WTC11 (cell line): Measurements from ENCODE around the gene EPHA6.

Experiments used
- ATF2 ChIP-seq: sonication (generic); formaldehyde crosslinking; IDR thresholded peaks from 2 replicates; pipeline ENCODE4 v1.8.1; 2022; ENCODE audit warnings: low read depth, missing genetic modification reagents, borderline replicate concordance
- CBFB ChIP-seq: sonication (generic); formaldehyde crosslinking; IDR thresholded peaks from 2 replicates; pipeline ENCODE4 v1.8.1; 2022; ENCODE audit warnings: mild to moderate bottlenecking, low read depth, missing genetic modification reagents
- NR2C2 ChIP-seq: sonication (generic); formaldehyde crosslinking; IDR thresholded peaks from 2 replicates; pipeline ENCODE4 v1.8.0; 2022; ENCODE audit warnings: mild to moderate bottlenecking, missing genetic modification reagents
- USF2 ChIP-seq: sonication (generic); formaldehyde crosslinking; IDR thresholded peaks from 2 replicates; pipeline ENCODE4 v1.8.1; 2023; ENCODE audit warnings: mild to moderate bottlenecking, missing genetic modification reagents, moderate library complexity
- ZNF138 ChIP-seq: sonication (generic); formaldehyde crosslinking; conservative IDR thresholded peaks from 2 replicates; pipeline ENCODE4 v1.8.1; 2022; ENCODE audit warnings: mild to moderate bottlenecking, moderate library complexity, missing genetic modification reagents
- TF ChIP-seq, protein P1 (sequence below): sonication (generic); formaldehyde crosslinking; IDR thresholded peaks from 2 replicates; pipeline ENCODE4 v1.8.1; 2023; ENCODE audit warnings: mild to moderate bottlenecking, missing genetic modification reagents, moderate library complexity
- TF ChIP-seq, protein P2 (sequence below): fragments of 200-600 bp; IDR thresholded peaks from 2 replicates; pipeline ENCODE4 v1.8.0; 2022; ENCODE audit warnings: antibody characterized with exemption
- TF ChIP-seq, protein P3 (sequence below): sonication (generic); formaldehyde crosslinking; IDR thresholded peaks from 2 replicates; pipeline ENCODE4 v1.8.1; 2022; ENCODE audit warnings: missing genetic modification reagents, borderline replicate concordance
- TF ChIP-seq, protein P4 (sequence below): fragments of 250-450 bp; sonication (Bioruptor Pico); IDR thresholded peaks from 2 replicates; pipeline ENCODE4 v1.9.0; 2021; ENCODE audit warnings: moderate library complexity, mild to moderate bottlenecking, inconsistent platforms, borderline replicate concordance

DNA sequence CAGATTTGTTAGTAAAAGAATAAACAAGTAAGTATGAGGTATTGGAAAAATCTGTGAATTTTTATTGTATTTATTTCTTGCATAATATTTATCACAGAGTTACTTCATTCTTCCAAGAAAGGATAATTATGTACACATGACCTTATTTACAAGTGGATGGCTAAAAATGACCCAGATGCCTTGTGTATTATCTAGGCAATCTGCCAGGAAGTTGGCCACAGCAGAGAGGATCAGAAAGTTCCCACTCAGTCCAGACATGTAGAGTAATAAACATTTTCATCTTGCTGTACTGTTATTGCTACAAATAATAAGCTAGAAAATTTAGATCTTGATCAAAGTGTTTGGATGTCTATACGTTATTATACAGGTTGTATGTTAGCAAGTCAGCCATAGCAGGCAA is 317.1 kb downstream of the EPHA6 start:
- TF ChIP-seq NR2C2 (CRISPR knock-in tag) (no peak), USF2 (CRISPR knock-in tag) (no peak), ATF2 (CRISPR knock-in tag) (no peak), CBFB (CRISPR knock-in tag) (no peak), ZNF138 (CRISPR knock-in tag) (no peak)
- TF ChIP-seq, protein P1, sequence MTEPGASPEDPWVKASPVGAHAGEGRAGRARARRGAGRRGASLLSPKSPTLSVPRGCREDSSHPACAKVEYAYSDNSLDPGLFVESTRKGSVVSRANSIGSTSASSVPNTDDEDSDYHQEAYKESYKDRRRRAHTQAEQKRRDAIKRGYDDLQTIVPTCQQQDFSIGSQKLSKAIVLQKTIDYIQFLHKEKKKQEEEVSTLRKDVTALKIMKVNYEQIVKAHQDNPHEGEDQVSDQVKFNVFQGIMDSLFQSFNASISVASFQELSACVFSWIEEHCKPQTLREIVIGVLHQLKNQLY, result no peak
- TF ChIP-seq, protein P2, sequence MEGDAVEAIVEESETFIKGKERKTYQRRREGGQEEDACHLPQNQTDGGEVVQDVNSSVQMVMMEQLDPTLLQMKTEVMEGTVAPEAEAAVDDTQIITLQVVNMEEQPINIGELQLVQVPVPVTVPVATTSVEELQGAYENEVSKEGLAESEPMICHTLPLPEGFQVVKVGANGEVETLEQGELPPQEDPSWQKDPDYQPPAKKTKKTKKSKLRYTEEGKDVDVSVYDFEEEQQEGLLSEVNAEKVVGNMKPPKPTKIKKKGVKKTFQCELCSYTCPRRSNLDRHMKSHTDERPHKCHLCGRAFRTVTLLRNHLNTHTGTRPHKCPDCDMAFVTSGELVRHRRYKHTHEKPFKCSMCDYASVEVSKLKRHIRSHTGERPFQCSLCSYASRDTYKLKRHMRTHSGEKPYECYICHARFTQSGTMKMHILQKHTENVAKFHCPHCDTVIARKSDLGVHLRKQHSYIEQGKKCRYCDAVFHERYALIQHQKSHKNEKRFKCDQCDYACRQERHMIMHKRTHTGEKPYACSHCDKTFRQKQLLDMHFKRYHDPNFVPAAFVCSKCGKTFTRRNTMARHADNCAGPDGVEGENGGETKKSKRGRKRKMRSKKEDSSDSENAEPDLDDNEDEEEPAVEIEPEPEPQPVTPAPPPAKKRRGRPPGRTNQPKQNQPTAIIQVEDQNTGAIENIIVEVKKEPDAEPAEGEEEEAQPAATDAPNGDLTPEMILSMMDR, result no peak
- TF ChIP-seq, protein P3, sequence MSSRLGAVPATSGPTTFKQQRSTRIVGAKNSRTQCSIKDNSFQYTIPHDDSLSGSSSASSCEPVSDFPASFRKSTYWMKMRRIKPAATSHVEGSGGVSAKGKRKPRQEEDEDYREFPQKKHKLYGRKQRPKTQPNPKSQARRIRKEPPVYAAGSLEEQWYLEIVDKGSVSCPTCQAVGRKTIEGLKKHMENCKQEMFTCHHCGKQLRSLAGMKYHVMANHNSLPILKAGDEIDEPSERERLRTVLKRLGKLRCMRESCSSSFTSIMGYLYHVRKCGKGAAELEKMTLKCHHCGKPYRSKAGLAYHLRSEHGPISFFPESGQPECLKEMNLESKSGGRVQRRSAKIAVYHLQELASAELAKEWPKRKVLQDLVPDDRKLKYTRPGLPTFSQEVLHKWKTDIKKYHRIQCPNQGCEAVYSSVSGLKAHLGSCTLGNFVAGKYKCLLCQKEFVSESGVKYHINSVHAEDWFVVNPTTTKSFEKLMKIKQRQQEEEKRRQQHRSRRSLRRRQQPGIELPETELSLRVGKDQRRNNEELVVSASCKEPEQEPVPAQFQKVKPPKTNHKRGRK (CRISPR knock-in tag), result no peak
- TF ChIP-seq, protein P4, sequence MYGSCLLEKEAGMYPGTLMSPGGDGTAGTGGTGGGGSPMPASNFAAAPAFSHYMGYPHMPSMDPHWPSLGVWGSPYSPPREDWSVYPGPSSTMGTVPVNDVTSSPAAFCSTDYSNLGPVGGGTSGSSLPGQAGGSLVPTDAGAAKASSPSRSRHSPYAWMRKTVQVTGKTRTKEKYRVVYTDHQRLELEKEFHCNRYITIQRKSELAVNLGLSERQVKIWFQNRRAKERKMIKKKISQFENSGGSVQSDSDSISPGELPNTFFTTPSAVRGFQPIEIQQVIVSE (CRISPR knock-in tag), result no peak
